H9 (cell line): ENCODE measurements around the gene SLC30A7. TPM values are rescaled to one million over a fixed set of nuclear protein-coding genes. Genes with fewer than 3 reads are reported as not detected.

Source experiments
- DNase-seq: peaks from one replicate; pipeline ENCODE4 v3.0.0-alpha.2; 2017
- H2AFZ ChIP-seq: one replicate; pipeline ENCODE4 v1.6.1; 2013; ENCODE audit warnings: mild to moderate bottlenecking, low read length, control low read depth, moderate library complexity
- H2AK5ac ChIP-seq: 2 replicates; pipeline ENCODE4 v1.6.1; 2013; ENCODE audit warnings: low read length, control low read depth, mixed read lengths; ENCODE audit not compliant: insufficient read length
- H2BK120ac ChIP-seq: one replicate; pipeline ENCODE4 v1.6.1; 2013; ENCODE audit warnings: low read depth, mild to moderate bottlenecking, low read length, control low read depth, inconsistent platforms; ENCODE audit not compliant: poor library complexity, severe bottlenecking
- H2BK12ac ChIP-seq: 2 replicates; pipeline ENCODE4 v1.6.1; 2013; ENCODE audit warnings: low read length, control low read depth, mixed read lengths, low read depth; ENCODE audit not compliant: insufficient read length
- H2BK15ac ChIP-seq: 2 replicates; pipeline ENCODE4 v1.6.1; 2013; ENCODE audit warnings: low read depth, low read length, control low read depth
- H2BK20ac ChIP-seq: one replicate; pipeline ENCODE4 v1.6.1; 2013; ENCODE audit warnings: low read depth, mild to moderate bottlenecking, low read length, control low read depth, inconsistent platforms; ENCODE audit not compliant: poor library complexity, severe bottlenecking
- H2BK5ac ChIP-seq: 2 replicates; pipeline ENCODE4 v1.6.1; 2013; ENCODE audit warnings: low read length, control low read depth, mixed read lengths; ENCODE audit not compliant: insufficient read length
- H3K14ac ChIP-seq: 2 replicates; pipeline ENCODE4 v1.6.1; 2013; ENCODE audit warnings: low read length, control low read depth; ENCODE audit not compliant: insufficient read depth
- H3K18ac ChIP-seq: 2 replicates; pipeline ENCODE4 v1.6.1; 2013; ENCODE audit warnings: low read depth, mild to moderate bottlenecking, mixed read lengths, low read length, control low read depth; ENCODE audit not compliant: insufficient read length
- H3K23ac ChIP-seq: 2 replicates; pipeline ENCODE4 v1.6.1; 2013; ENCODE audit warnings: low read length, control low read depth, mixed read lengths, low read depth; ENCODE audit not compliant: insufficient read length
- H3K23me2 ChIP-seq: 2 replicates; pipeline ENCODE4 v1.6.1; 2013; ENCODE audit warnings: low read depth, mild to moderate bottlenecking, mixed read lengths, low read length, control low read depth; ENCODE audit not compliant: insufficient read length, poor library complexity, severe bottlenecking
- H3K27ac ChIP-seq: 2 replicates; pipeline ENCODE4 v1.5.1; 2013; ENCODE audit warnings: low read length, control low read depth, mixed read lengths, low read depth; ENCODE audit not compliant: insufficient read length
- H3K27me3 ChIP-seq: 2 replicates; pipeline ENCODE4 v1.6.1; 2013; ENCODE audit warnings: low read length, control low read depth, inconsistent platforms; ENCODE audit not compliant: insufficient read depth
- H3K4ac ChIP-seq: 2 replicates; pipeline ENCODE4 v1.6.1; 2013; ENCODE audit warnings: low read depth, mild to moderate bottlenecking, control low read depth, inconsistent platforms, low read length, moderate library complexity
- H3K4me1 ChIP-seq: 2 replicates; pipeline ENCODE4 v1.6.1; 2013; ENCODE audit warnings: low read length, control low read depth, inconsistent platforms; ENCODE audit not compliant: insufficient read depth
- H3K4me2 ChIP-seq: 2 replicates; pipeline ENCODE4 v1.6.1; 2013; ENCODE audit warnings: low read length, control low read depth, mixed read lengths; ENCODE audit not compliant: insufficient read length, insufficient read depth
- H3K56ac ChIP-seq: 2 replicates; pipeline ENCODE4 v1.6.1; 2013; ENCODE audit warnings: low read depth, mild to moderate bottlenecking, mixed read lengths, low read length, control low read depth; ENCODE audit not compliant: insufficient read length
- H3K79me1 ChIP-seq: 2 replicates; pipeline ENCODE4 v1.6.1; 2013; ENCODE audit warnings: low read depth, mild to moderate bottlenecking, moderate library complexity, low read length, control low read depth, inconsistent platforms; ENCODE audit not compliant: insufficient read depth, poor library complexity, severe bottlenecking
- H3K79me2 ChIP-seq: 2 replicates; pipeline ENCODE4 v1.6.1; 2013; ENCODE audit warnings: low read length, control low read depth, inconsistent platforms; ENCODE audit not compliant: insufficient read depth
- H3K9ac ChIP-seq: 2 replicates; pipeline ENCODE4 v1.6.1; 2013; ENCODE audit warnings: low read length, control low read depth, mixed read lengths; ENCODE audit not compliant: insufficient read length; ENCODE audit errors: extremely low read depth
- H3K9me3 ChIP-seq: one replicate; pipeline ENCODE4 v1.6.1; 2013; ENCODE audit warnings: low read depth, low read length, inconsistent platforms; ENCODE audit not compliant: control insufficient read depth
- H3T11ph ChIP-seq: one replicate; pipeline ENCODE4 v1.6.1; 2013; ENCODE audit warnings: mild to moderate bottlenecking, low read length, control low read depth, inconsistent platforms
- H4K20me1 ChIP-seq: one replicate; pipeline ENCODE4 v1.6.1; 2013; ENCODE audit not compliant: control insufficient read depth, insufficient read length, insufficient read depth
- H4K5ac ChIP-seq: 2 replicates; pipeline ENCODE4 v1.6.1; 2013; ENCODE audit warnings: low read depth, mild to moderate bottlenecking, mixed read lengths, low read length, control low read depth; ENCODE audit not compliant: insufficient read length
- H4K8ac ChIP-seq: replicated peaks from 2 replicates; pipeline ENCODE4 v1.6.1; 2013; ENCODE audit warnings: low read length, control low read depth, mixed read lengths, low read depth; ENCODE audit not compliant: insufficient read length
- H4K91ac ChIP-seq: 2 replicates; pipeline ENCODE4 v1.6.1; 2013; ENCODE audit warnings: low read depth, mild to moderate bottlenecking, moderate library complexity, mixed read lengths, low read length, control low read depth; ENCODE audit not compliant: insufficient read length
- H3K27ac Mint-ChIP-seq, 3 experiments: 2 replicates in 2 of 3; 3 replicates in 1 of 3; pipeline ENCODE4 v1.8.0; 2020 to 2021; ENCODE audit warnings: mixed read lengths in 3 of 3, mild to moderate bottlenecking in 1 of 3, moderate library complexity in 1 of 3
- H3K27me3 Mint-ChIP-seq: 2 replicates; pipeline ENCODE4 v1.8.0; 2021; ENCODE audit warnings: low read depth, mild to moderate bottlenecking, moderate library complexity, mixed read lengths
- H3K36me3 Mint-ChIP-seq, 3 experiments: 2 replicates in 2 of 3; 3 replicates in 1 of 3; pipeline ENCODE4 v1.8.0; 2020 to 2021; ENCODE audit warnings: low read depth in 3 of 3, mixed read lengths in 3 of 3; ENCODE audit not compliant: insufficient read depth in 1 of 3
- H3K4me1 Mint-ChIP-seq, 2 experiments: 2 replicates each; pipeline ENCODE4 v1.8.0; 2020; ENCODE audit warnings: mixed read lengths in 2 of 2
- H3K4me3 Mint-ChIP-seq, 2 experiments: 2 replicates in 1 of 2; 3 replicates in 1 of 2; pipeline ENCODE4 v1.8.0; 2020 to 2021; ENCODE audit warnings: mild to moderate bottlenecking in 2 of 2, mixed read lengths in 2 of 2, moderate library complexity in 1 of 2
- H3K9me3 Mint-ChIP-seq, 2 experiments: 2 replicates in 1 of 2; 3 replicates in 1 of 2; pipeline ENCODE4 v1.8.0; 2020; ENCODE audit warnings: mild to moderate bottlenecking in 2 of 2, mixed read lengths in 2 of 2, moderate library complexity in 1 of 2
- WGBS: extraction: QIAGEN DNeasy Blood & Tissue Kit; methylation state at CpG from one replicate; pipeline ENCODE4 v1.1.7; 2013; ENCODE audit warnings: missing lambda C conversion rate, low lambda C conversion rate, mixed read lengths; ENCODE audit not compliant: insufficient read length; ENCODE audit errors: extremely low coverage; 5-methylcytosine and 5-hydroxymethylcytosine counted together
- total RNA-seq: library from RNA; stranded (reverse); gene quantifications from 2 replicates; pipeline ENCODE4 v1.2.1, GENCODE V29; 2021
- TF ChIP-seq, protein P1 (sequence below): fragments of 200-600 bp; sonication (generic); conservative IDR thresholded peaks from 3 replicates; pipeline ENCODE4 v1.8.0; 2021; ENCODE audit warnings: antibody characterized with exemption, mild to moderate bottlenecking

Gene SLC30A7
- total RNA-seq, 1 experiment from 2014 or later, result 25.6 TPM

DNA sequence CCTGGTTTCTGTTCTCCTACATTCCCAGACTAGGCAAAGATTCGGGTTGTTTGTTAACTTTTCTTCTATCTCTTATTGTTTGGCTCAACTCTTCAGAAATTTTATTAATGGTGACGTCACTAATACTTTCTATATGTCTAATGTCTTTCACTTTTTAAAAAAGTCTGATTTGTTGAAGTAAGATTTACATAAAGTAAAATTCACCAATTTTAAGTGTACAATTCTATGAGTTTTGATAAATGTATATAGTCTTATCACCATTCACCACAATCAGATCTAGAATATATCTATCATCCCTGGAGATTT, 29.0 kb upstream of the SLC30A7 start:
- no CpG with 5 or more reads among the region's 2 CpGs for WGBS
- no peaks in the 10 kb centered on the region; the same call in 1 of the 2 replicates for H3K27me3 Mint-ChIP-seq
- H2BK5ac ChIP-seq, result no peak overlapping the region
- no peak overlapping the region for H2BK20ac ChIP-seq
- no peaks in the 10 kb centered on the region for H3K4me1 ChIP-seq
- no peak for DNase-seq
- H2BK12ac ChIP-seq, result no peak overlapping the region
- H3K27ac Mint-ChIP-seq, result no peak overlapping the region
- H4K20me1 ChIP-seq, result no peaks in the 10 kb centered on the region
- no peak overlapping the region for H3T11ph ChIP-seq
- no peaks in the 10 kb centered on the region for H3K36me3 Mint-ChIP-seq
- no peaks in the 10 kb centered on the region for H3K23me2 ChIP-seq
- H3K56ac ChIP-seq, result no peak overlapping the region
- H4K91ac ChIP-seq, result no peak overlapping the region
- H3K4ac ChIP-seq, result no peak overlapping the region
- no peaks in the 10 kb centered on the region for H3K79me2 ChIP-seq
- H3K79me1 ChIP-seq, result no peaks in the 10 kb centered on the region
- H2AFZ ChIP-seq, result no peak overlapping the region
- no peaks in the 10 kb centered on the region for H3K9me3 ChIP-seq
- no peak overlapping the region for H4K8ac ChIP-seq
- no peak overlapping the region for H3K4me3 Mint-ChIP-seq
- no peaks in the 10 kb centered on the region for H3K9me3 Mint-ChIP-seq
- H3K23ac ChIP-seq, result no peak overlapping the region
- no peak overlapping the region for H3K9ac ChIP-seq
- no peak overlapping the region for H3K27ac ChIP-seq
- no peak overlapping the region for H3K18ac ChIP-seq
- 0 out of 4 replicates have a peak, but pooled peaks cover 0 to 2% of the 10 kb centered on the region in 2 experiments for H3K4me1 Mint-ChIP-seq
- no peak overlapping the region for H2BK15ac ChIP-seq
- no peak overlapping the region for H2BK120ac ChIP-seq
- no peak overlapping the region for H3K4me2 ChIP-seq
- TF ChIP-seq, protein P1, sequence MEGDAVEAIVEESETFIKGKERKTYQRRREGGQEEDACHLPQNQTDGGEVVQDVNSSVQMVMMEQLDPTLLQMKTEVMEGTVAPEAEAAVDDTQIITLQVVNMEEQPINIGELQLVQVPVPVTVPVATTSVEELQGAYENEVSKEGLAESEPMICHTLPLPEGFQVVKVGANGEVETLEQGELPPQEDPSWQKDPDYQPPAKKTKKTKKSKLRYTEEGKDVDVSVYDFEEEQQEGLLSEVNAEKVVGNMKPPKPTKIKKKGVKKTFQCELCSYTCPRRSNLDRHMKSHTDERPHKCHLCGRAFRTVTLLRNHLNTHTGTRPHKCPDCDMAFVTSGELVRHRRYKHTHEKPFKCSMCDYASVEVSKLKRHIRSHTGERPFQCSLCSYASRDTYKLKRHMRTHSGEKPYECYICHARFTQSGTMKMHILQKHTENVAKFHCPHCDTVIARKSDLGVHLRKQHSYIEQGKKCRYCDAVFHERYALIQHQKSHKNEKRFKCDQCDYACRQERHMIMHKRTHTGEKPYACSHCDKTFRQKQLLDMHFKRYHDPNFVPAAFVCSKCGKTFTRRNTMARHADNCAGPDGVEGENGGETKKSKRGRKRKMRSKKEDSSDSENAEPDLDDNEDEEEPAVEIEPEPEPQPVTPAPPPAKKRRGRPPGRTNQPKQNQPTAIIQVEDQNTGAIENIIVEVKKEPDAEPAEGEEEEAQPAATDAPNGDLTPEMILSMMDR, result no peak
- no peaks in the 10 kb centered on the region for H3K27me3 ChIP-seq
- H3K14ac ChIP-seq, result no peak overlapping the region
- H2AK5ac ChIP-seq, result no peak overlapping the region
- no peak overlapping the region for H4K5ac ChIP-seq
